Neural cell (in vitro differentiated cells): ENCODE data around the gene XRCC3.

Experiments used
- CTCF ChIP-seq: fragments of 450-650 bp; IDR thresholded peaks from 2 replicates; pipeline ENCODE4 v1.5.1; 2014; ENCODE audit warnings: antibody characterized with exemption, mild to moderate bottlenecking, moderate library complexity; ENCODE audit not compliant: poor library complexity, severe bottlenecking
- TAF1 ChIP-seq: IDR thresholded peaks from 2 replicates; pipeline ENCODE4 v1.6.1; 2012; ENCODE audit warnings: low read depth

GRCh38 chr14:103742499-103743255, 27.4 kb upstream of the XRCC3 start:
- TF ChIP-seq CTCF (no peak), TAF1 (no peak)
